NCI-H524 treated with DMSO at 0.1 percent for 48 hours (cell line): Measurements from ENCODE around the gene MAGEB2.
A peak's percentile ranks its signal among the peaks of the same experiment; 100 is the strongest.
"Not testable (repeated sequence)": the region's sequence is repeated elsewhere in the genome, so short reads cannot be mapped to it uniquely, and the experiment has no call there.

ENCODE experiments used
- DNase-seq: peaks from one replicate; lab custom pipeline; 2025; lab: John Stamatoyannopoulos, UW

The MAGEB2 gene

DNA sequence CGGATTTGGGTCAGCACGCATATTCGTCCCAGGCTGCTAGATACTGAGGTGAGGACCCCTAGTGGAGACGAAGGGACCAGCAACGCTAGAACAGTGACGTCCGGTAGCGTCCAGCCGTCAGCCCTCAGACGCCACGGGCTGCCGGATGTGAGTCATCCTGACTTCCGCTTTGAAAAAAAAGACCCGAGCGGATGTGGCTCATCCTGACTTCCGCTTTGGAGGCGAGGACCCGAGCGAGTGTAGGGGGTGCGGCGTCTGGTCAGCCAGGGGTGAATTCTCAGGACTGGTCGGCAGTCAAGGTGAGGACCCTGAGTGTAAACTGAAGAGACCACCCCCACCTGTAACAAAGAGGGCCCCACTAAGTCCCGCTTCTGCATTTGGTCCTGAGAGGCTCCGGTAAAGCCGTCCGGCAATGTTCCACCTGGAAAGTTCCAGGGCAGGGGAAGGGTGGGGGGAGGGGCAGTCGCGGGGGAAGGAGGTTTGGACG lies at the start of gene MAGEB2:
MAGEB2 (plus strand) TSS at position 207 of the 487 bp plus-strand sequence. CDS start 3,018 bp downstream, outside the sequence.
- DNase-seq, result no peak

DNA sequence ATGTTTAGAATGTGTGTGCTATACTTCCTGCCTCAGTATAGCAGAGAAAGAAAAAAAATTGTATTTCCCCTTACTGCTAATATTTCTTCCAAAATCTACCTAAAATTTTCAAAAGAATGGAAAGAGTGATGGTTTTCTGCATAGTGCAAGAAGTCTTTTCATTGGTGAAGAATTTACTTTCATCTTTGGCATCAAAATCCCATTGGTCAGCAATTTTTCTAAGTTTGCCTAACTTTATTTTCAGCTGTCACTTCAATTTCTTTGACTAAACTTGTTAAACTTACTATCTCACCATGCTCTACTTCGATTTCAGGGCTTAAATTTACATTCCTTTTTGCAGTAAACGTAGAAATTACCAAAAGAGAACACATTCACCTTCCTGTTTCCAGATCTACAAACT lies 44.5 kb upstream of the MAGEB2 start:
- DNase-seq, result no peak

DNA sequence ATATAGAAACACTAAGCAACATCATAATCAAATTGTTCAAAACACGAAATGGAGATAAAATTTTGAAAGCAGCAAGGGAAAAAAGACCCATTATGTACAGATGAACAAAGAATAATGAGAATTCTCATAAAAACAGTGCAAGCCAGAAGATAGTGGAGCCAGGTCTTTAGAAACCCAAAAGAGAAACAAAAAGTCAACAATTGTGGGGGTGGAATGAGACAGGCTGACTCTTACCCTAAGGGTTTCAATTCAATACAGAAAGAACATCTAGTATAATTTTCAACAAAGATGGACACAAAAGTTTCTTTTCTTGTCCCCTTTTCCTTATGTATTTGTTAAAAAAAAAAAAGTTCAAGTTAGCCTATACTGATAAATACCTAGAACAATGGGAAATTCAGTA lies 34.0 kb upstream of the MAGEB2 start:
- no peak for DNase-seq

GRCh38 chrX:30183554-30183953 lies 31.8 kb upstream of the MAGEB2 start:
- DNase-seq, result no peak

GRCh38 chrX:30190426-30190825 lies 24.9 kb upstream of the MAGEB2 start:
- no peak for DNase-seq

DNA sequence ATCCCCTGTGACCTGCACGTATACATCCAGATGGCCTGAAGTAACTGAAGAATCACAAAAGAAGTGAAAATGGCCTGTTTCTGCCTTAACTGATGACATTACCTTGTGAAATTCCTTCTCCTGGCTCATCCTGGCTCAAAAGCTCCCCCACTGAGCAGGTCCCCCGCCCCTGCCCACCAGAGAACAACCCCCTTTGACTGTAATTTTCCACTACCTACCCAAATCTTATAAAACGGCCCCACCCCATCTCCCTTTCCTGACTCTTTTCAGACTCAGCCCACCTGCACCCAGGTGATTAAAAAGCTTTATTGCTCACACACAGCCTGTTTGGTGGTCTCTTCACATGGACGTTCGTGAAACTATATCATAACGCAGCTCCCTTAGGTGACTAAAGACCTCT lies 21.5 kb upstream of the MAGEB2 start:
- not testable (repeated sequence) for DNase-seq

- no peak for DNase-seq
Measured at GRCh38 chrX:30196322-30196721, 19.0 kb upstream of the MAGEB2 start.

DNA sequence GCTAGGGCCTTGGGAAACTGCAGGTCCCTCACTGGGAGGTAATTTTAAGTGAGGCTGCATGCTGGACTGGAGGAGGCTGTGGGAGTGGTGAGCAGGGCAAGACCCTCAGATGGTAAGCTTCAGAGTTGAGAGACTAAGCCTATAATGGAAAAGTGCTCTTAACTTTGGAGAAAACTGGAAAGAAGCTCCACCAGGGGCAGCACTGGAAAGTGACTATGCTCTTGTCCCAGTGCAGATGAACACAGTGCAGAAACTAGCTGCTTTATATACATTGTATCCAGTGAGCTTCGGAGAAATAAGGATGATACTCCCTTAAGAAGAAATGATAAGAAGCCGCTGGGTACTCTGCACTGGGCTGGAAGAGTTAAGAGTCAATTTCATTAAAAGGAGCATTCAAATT lies 3.2 kb upstream of the MAGEB2 start:
- no peak for DNase-seq

DNA sequence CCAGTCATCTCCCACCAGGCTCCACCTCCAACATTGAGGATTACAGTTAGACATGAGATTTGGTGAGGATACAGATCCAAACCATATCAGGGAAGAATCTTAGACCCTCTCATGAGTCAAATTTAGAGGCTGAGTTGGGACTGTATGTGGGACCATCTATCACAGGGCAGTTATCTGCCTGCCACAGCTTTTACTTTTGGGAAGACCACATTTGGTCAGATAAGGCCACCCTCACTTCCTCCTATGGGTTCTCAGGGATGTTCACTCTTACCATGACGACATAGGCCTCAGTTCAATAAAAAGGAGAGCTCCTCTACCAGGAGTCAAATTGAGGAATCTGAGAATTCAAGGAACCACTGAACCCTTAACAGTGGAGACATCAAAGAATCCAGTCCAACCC lies 2.1 kb downstream of the MAGEB2 start:
- no peak for DNase-seq

- DNase-seq, result no peak
Measured at GRCh38 chrX:30219372-30219771, 4.0 kb downstream of the MAGEB2 start.

DNA sequence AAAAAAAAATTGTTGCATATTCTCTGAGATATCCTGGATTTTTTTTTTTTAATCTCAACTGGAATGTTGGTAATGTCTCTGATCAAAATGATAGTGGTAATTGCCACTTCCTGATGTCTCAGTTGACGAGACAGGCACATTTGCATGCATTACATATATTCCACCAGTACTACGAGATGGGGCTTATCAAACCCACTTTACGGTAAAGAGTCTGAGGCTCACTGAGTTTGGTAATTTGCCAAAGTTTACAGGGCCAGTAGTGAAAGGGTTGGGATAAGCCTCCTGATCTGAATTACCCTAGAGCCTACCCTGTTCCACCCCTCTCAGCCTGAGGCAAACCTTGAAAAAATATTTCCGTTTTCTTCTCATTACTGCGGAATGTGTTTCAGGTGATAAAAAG lies 5.3 kb downstream of the MAGEB2 start:
- no peak for DNase-seq

- no peak for DNase-seq
Measured at GRCh38 chrX:30224536-30224935, 9.2 kb downstream of the MAGEB2 start.

- DNase-seq, result no peak
Measured at GRCh38 chrX:30228526-30228925, 13.2 kb downstream of the MAGEB2 start.

DNA sequence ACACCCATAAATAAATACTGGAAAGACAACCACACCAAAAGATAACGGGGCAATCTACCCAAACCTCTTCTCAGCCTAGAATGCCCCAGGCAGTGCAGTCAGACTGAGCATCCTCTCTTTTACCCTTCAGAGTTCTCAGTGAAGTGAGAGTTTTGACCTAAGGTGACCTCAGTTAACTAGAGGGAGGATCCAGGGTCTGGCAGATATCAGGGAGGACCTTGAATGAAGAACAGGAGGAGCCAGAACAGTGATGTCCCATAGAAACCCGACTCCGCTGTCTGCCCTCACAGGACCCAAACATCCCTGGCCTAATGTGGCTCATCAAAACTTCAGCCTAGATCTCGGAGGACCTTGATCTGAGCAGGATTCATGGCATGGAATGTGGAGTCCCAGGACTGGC lies 15.0 kb downstream of the MAGEB2 start, which contains the start of gene MAGEB3:
MAGEB3 (plus strand) TSS at position 263 of the 400 bp plus-strand sequence. CDS start 5,268 bp downstream, outside the sequence.
- DNase-seq, result no peak

DNA sequence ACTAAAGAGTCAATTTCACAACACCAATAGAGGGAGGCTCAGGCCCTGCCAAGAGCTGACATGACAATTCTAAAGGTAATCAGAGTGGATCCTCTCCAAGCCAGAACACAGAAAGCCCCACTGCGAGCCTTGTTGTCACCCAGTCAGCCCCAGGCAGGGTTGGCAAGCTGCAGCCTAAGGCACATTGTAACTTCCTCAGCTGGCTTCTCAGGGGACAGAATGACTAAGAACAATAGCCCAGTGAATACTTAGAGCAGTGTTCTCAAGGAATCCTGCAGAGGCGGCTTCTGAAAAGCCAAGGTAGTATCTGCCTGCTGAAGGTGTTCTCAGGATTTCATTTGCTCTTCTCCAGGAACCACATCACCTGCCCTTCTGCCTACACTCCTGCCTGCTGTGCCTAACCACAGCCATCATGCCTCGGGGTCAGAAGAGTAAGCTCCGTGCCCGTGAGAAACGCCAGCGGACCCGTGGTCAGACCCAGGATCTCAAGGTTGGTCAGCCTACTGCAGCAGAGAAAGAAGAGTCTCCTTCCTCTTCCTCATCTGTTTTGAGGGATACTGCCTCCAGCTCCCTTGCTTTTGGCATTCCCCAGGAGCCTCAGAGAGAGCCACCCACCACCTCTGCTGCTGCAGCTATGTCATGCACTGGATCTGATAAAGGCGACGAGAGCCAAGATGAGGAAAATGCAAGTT lies 26.5 kb downstream of the MAGEB2 start, which contains the start of gene MAGEB4:
MAGEB4 (plus strand) TSS at position 277 of the 692 bp plus-strand sequence; CDS start at position 413, 136 bp downstream.
- no peak for DNase-seq

GRCh38 chrX:30246769-30247489 lies 31.6 kb downstream of the MAGEB2 start, which contains the start of gene MAGEB1:
Gene MAGEB1, plus strand, starts transcription at chrX:30247146. Its CDS starts 3,348 bp downstream, at chrX:30250494.
- no peak for DNase-seq

DNA sequence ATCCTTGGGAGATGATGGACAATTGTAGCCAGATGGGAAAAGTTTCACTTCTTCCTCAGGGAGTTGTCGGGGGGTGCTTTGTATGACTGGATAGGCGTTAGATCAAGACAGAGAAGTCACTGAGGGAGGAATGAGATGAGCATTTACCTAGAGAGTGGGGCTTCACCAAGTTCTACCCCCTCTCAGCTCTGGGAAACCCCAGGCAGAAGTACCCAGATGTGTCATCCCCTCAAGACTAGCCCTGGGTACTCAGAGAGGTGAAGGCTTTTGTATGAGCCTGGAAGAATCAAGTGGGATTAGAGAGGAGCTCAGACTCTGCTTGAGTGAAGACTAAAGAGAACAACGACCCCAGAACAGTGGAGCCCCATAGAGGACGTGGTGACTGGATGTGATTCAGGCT lies 33.5 kb downstream of the MAGEB2 start:
- no peak for DNase-seq

DNA sequence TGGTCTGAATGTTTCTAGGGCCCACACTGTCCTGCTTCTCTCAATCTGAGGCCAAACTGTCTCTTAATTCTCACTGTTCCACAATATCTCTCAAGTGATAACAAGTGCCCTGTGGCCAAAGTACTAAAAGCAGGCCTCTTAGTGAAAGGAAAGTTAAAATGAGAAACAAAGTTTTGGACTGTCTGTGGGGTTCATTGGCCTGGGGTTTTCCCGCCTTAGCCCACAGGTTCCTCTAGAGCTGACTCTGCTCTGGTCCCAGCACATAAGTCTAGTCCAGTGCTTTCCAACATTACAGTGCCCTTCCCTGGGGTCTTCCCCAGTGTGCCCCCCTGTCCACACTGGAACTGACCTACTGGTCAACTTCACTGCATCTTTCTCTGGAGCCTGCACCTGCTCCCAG lies 37.9 kb downstream of the MAGEB2 start:
- DNase-seq, result no peak

- peak; percentile 6 for DNase-seq
Measured at GRCh38 chrX:30259927-30260326, 44.6 kb downstream of the MAGEB2 start.

DNA sequence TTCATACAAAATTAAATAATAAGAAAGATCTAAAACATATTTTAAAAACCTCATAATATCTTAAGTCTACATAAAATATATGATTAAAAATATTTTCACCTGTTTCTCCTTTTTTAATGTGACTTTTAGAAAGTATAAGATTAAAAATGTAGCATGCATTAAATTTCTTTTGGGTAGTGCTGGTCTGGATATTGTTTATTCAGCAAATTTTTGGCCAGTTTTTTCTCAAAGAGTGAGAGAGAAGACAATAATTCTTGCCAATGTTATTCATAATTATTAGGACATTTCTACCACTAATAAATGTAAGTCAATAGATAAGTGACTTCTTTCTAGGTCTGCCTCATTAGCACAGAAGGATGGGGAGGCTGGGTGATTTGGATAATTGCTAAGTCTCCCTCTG lies 45.6 kb downstream of the MAGEB2 start:
- no peak for DNase-seq

DNA sequence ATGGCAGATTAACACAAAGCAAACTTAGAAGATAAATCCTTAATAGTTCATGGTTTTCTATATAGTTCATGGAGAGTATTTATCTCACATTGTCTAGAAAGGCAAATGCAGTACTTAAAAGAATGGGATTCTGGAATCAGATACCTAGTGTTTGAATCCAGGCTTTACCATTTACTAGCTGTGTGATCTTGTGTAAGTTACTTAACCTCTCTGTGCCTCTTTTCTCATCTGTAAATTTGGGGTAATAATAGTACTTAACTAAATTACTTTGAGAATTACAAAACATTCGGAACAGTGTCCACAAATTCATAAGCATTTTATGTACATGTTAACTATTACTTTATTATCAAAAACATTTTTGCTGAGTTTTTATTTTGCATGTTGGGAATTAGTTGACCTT lies 47.4 kb downstream of the MAGEB2 start:
- no peak for DNase-seq
